AG10803 (cell line): ENCODE measurements around the gene NUTM2A.
"Not testable (repeated sequence)": the region's sequence is repeated elsewhere in the genome, so short reads cannot be mapped to it uniquely, and the experiment has no call there.

ENCODE experiments used
- DNase-seq: peaks from one replicate; pipeline ENCODE4 v3.0.0; 2010; ENCODE audit warnings: low read depth
- H3K4me3 ChIP-seq: 2 replicates; pipeline ENCODE4 v1.5.1; 2011; ENCODE audit warnings: mild to moderate bottlenecking, low read length, control low read depth

NUTM2A gene

GRCh38 chr10:87242192-87242591, 16.9 kb downstream of the NUTM2A start:
- DNase-seq, H3K4me3 ChIP-seq: not testable (repeated sequence)

- DNase-seq, H3K4me3 ChIP-seq: not testable (repeated sequence)
Measured at GRCh38 chr10:87247335-87247734, 22.1 kb downstream of the NUTM2A start.

GRCh38 chr10:87248818-87249353, 23.6 kb downstream of the NUTM2A start:
- DNase-seq, H3K4me3 ChIP-seq: not testable (repeated sequence)

GRCh38 chr10:87280749-87281392, 55.6 kb downstream of the NUTM2A start:
- H3K4me3 ChIP-seq, DNase-seq: not testable (repeated sequence)
